ENCODE data around the gene PCBP3. TPM values are rescaled to one million over a fixed set of nuclear protein-coding genes. Genes with fewer than 3 reads are reported as not detected.
"Not testable (repeated sequence)": the region's sequence is repeated elsewhere in the genome, so short reads cannot be mapped to it uniquely, and the experiment has no call there.

The PCBP3 gene
- total and polyA plus RNA-seq, 2 of the 8 experiments (the other 6 are each of a cell fraction or from before 2014, with no cell fraction given): 3.5 to 6.3 TPM

- TF ChIP-seq JUN (IDR thresholded peaks at IDR 0.05; ENCODE audit: low read depth, low read length) (no peak), HDAC6 (IDR thresholded peaks at IDR 0.05; ENCODE audit: low read depth, low read length) (no peak), SAP30 (IDR thresholded peaks at IDR 0.05; ENCODE audit: insufficient read depth, insufficient replicate concordance, low read length) (no peak), SP1 (IDR thresholded peaks at IDR 0.05; ENCODE audit: low read depth, low read length) (no peak), TAF1 (IDR thresholded peaks at IDR 0.05; ENCODE audit: low read depth, low read length) (no peak), TCF12 (IDR thresholded peaks at IDR 0.05; ENCODE audit: low read depth, low read length) (no peak)
Observed at GRCh38 chr21:45895778-45896370, 252.3 kb downstream of the PCBP3 start (continued).

- H4K5ac ChIP-seq (ENCODE audit: insufficient read length, low read depth, low read length); H3K4ac ChIP-seq (replicated peaks; ENCODE audit: insufficient read length, low read depth, low read length); H4K91ac ChIP-seq (replicated peaks; ENCODE audit: insufficient read length, low read length); H3K4me1 ChIP-seq (replicated peaks in 1 of 4; ENCODE audit: control insufficient read depth in 3 of 4, insufficient read depth in 4 of 4, low read length in 3 of 4); POLR2A ChIA-PET (ENCODE audit: partially characterized antibody); H3K23ac ChIP-seq (ENCODE audit: insufficient read length); H3K36me3 ChIP-seq (ENCODE audit: control insufficient read depth in 2 of 4, insufficient read depth in 4 of 4, low read length in 3 of 4); H3K79me2 ChIP-seq (ENCODE audit: control insufficient read depth in 1 of 2, insufficient read depth in 2 of 2, low read length in 2 of 2); H2AFZ ChIP-seq (ENCODE audit: low read length); H2AK5ac ChIP-seq (ENCODE audit: low read depth, low read length); H2BK15ac ChIP-seq (ENCODE audit: low read length); H4K20me1 ChIP-seq (replicated peaks in 1 of 2; ENCODE audit: control insufficient read depth in 1 of 2, insufficient read depth in 2 of 2, low read length in 2 of 2); H3K9ac ChIP-seq (replicated peaks in 1 of 4; ENCODE audit: extremely low read depth in 1 of 4, low read depth in 3 of 4, low read length in 3 of 4); H3K14ac ChIP-seq (ENCODE audit: insufficient read length); H3K27me3 ChIP-seq (replicated peaks in 1 of 4; ENCODE audit: control insufficient read depth in 3 of 4, extremely low read depth in 1 of 4, insufficient read depth in 3 of 4, low read length in 3 of 4); H2BK5ac ChIP-seq (ENCODE audit: low read depth, low read length); H3K79me1 ChIP-seq (ENCODE audit: low read depth, low read length); H2BK120ac ChIP-seq (replicated peaks; ENCODE audit: low read depth, low read length); H3K27ac ChIP-seq (ENCODE audit: low read depth, low read length); H3K4me2 ChIP-seq (ENCODE audit: insufficient read depth in 1 of 2, low read depth in 2 of 2, low read length in 2 of 2); H3K4me3 ChIP-seq (ENCODE audit: extremely low read depth in 1 of 4, insufficient read depth in 2 of 4, low read depth in 3 of 4, low read length in 4 of 4); H3K23me2 ChIP-seq (ENCODE audit: low read depth, low read length); CTCF ChIA-PET (ENCODE audit: partially characterized antibody); H4K8ac ChIP-seq (ENCODE audit: extremely low read depth, insufficient read depth, low read length); H2BK20ac ChIP-seq (ENCODE audit: low read length); H2BK12ac ChIP-seq (ENCODE audit: low read depth, low read length); DNase-seq (ENCODE audit: low read depth in 1 of 2, low spot score in 2 of 2); H3K9me3 ChIP-seq (ENCODE audit: insufficient read depth in 2 of 2, low read depth in 1 of 2, low read length in 1 of 2); H3K56ac ChIP-seq (replicated peaks; ENCODE audit: insufficient read length, low read depth, low read length); FAIRE-seq; H3K18ac ChIP-seq (ENCODE audit: extremely low read depth, low read length): not testable (repeated sequence)
- 89% methylated on average over 18 of the region's 18 CpGs; no CpG with 5 or more reads in 1 of the 2 experiments for WGBS, 2 experiments (ENCODE audit: extremely low coverage in 1 of 2, insufficient coverage in 1 of 2, insufficient read length in 1 of 2, insufficient replicate concordance in 2 of 2, low coverage in 1 of 2, low lambda C conversion rate in 2 of 2, missing lambda C conversion rate in 1 of 2)
Observed at GRCh38 chr21:45896431-45896830, 252.9 kb downstream of the PCBP3 start.
